CD4-positive, alpha-beta T cell treated with Interleukin-10 for 1 hour (primary cell): ENCODE measurements around the gene HSPB7.
"Not testable (repeated sequence)": the region's sequence is repeated elsewhere in the genome, so short reads cannot be mapped to it uniquely, and the experiment has no call there.

ENCODE experiments used
- DNase-seq: peaks from one replicate; pipeline ENCODE4 v3.0.0-alpha.2; 2020

HSPB7 gene

DNA sequence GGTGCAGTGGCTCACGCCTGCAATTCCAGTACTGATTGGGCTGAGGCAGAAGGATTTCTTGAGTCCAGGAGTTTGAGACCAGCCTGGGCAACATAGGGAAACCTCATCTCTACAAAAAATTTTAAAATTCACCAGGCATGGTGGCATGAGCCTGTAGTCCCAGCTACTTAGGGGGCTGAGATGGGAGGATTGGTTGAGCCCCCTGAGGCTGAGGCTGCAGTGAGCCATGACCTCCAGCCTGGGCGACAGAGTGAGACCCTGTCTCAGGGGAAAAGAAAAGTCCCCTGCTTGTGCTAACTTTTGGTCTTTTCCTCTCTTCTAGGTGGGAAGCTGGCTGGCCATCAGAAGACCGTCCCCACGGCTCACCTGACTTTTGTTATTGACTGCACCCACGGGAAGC lies 12.2 kb downstream of the HSPB7 start:
- DNase-seq: no peak

DNA sequence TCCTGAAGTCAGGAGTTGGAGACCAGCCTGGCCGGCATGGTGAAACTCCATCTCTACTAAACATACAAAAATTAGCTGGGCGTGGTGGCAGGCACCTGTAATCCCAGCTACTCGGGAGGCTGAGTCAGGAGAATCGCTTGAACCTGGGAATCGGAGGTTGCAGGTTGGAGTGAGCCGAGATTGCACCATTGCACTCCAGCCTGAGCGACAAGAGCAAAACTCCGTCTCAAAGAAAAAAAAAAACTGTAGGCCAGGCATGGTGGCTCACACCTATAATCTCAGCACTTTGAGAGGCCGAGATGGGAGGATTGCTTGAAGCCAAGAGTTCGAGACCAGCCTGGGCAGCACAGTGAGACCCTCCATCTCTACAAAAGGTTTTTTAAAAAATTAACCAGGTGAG lies 16.6 kb downstream of the HSPB7 start:
- DNase-seq: not testable (repeated sequence)

- DNase-seq: no peak
Measured at GRCh38 chr1:15998929-15999328, 18.9 kb downstream of the HSPB7 start.

DNA sequence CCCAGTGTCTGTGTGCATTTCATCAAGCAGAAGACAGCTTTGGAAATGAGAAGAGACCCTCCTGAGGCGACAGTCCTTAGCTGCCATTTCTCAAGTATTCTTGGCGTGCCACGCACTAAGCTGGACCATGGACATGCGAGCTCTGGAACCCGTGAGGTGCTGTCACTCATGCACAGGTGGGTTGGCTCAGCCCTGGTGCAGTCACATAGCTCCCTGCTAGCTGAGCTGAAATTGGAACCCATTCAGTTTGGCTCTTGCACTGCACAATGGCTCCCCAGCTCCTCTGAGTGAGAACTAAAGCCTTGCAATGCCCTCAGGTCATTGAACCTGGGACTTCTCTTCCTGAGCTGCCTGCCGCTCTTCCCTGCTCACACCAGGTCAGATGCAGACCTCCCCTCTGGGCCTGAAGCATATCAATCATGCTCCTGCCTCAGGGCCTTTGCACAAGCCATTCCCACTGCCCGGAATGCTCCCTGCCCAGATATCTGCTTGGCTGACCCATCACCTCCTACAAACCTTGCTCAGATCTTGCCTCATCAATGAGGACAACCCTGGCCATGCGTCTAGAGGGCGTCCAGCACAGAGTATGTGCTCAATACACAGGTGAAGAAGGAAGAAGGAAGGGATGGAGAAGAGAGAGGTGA lies 20.1 kb downstream of the HSPB7 start:
- no peak for DNase-seq

DNA sequence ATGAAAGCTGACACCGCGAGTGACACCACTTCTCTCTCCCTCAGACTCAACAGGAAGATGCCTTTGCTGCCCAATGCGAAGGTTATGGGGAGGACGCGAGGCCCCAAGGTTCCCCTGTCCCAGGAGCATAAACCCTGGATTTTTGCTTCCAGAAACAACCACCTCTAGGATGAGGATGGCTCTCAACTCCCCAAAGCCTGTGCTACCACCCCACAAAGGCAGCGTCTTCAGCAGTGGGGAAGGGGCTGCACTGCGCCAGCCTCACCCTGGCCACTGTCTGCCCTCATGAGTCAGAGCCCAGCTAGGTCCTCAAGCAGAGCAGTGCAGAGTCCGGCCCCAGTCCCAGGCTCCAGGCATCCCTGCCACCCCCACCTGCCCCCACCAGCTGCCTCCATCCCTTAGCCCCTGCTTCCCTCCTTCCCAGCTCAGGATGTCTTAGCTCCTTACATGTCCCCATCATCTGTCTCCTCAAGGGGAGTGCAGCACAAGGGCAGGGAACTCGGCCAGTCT lies 20.7 kb downstream of the HSPB7 start:
- no peak for DNase-seq

- peak; percentile 53 for DNase-seq
Measured at GRCh38 chr1:15994590-15995351, 23.1 kb downstream of the HSPB7 start.

DNA sequence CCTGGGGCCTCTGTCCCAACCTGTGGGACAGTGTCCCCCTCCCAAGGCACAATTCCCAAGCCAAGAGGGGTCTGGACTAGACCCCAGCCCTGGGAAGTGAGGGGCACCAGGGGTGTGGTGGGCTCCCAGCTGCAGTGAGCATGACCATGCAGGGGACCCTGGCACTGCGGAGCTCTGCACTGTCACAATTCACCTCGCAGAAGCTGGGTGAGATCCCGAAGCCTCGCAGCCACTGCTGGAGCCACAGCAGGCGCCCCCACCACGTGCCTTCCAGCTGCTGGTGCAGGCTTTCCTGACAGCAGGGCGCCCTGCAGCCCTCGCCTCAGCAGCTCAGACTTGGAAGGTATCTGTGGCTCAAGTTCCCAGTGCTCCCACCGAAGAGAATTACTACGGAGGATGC lies 23.8 kb downstream of the HSPB7 start:
- no peak for DNase-seq

DNA sequence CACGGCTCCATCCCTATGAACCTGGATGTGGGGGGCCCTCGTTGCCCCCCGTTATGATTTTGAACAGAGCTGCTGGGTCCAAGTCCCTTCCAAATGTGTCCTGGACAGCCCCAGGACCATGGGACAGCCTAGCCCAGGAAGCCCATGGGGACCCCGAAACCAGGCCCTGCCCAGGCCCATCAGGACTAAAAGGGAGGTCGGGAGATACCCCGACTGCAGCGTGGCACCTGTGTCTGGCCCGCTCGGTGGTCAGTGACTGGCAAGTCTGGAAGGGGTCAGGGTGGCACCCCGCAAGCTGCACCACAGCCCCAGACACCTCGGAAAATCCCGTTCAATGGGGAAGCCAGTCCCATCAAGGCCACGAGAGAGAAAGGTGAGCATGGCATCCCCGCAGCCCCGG lies 24.2 kb downstream of the HSPB7 start:
- no peak for DNase-seq

GRCh38 chr1:15992582-15993500 lies 25.0 kb downstream of the HSPB7 start:
- DNase-seq: no peak

GRCh38 chr1:15992187-15992553 lies 25.7 kb downstream of the HSPB7 start:
- DNase-seq: no peak

DNA sequence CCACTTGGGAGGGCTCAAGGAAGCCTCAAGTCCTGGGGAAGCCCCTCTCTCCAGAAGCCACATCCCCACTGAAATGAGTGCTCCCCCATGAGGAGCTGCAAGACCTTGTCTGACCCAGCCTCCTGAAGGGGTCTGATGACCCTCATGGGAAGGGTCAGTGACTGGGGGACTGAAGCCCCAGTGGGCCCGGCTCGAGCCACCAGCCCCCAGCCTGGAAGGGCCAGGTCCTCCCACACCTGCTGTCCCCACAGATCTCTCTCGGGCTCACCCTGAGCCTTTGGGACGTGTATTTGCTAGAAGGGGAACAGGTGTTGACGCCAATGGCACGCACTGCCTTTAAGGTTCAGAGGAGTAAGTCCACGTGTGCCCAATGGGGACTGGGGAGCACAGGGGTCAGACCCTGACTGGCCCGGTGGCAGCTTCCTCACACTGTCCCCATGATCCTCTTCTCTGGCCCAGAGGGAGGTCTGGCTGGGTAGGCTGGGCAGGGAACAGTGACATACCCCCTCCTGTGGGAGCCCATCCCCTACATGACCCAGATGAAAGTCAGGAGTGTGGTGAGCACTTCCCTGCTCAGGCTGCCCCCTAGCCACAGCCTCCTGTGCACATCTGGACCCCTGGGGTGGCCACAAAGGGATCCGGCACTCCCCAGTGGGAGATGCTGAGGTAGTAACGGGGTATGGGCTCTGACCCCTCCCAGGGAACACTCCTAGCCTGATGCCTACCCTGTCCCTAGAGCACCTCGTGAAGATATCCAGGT lies 26.2 kb downstream of the HSPB7 start:
- no peak for DNase-seq

DNA sequence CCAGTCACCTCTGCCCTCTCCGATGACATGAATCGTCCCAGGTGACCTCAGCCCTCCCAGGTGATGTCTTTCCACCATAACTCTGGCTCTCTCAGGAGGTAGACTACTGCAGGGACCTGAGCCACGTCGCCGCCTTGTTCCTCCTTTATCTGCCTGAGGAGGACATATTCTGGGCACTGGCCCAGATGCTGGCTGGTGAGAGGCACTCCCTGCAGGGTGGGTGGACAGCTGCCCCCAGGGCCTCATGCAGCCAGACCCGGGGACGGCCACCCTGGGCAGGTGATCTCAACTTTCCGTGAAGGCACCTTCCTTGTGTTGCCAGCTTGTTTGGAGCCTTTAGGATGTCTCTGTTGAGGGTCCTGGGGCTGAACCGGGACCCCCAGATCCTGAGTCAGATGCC lies 28.1 kb downstream of the HSPB7 start:
- DNase-seq: no peak

DNA sequence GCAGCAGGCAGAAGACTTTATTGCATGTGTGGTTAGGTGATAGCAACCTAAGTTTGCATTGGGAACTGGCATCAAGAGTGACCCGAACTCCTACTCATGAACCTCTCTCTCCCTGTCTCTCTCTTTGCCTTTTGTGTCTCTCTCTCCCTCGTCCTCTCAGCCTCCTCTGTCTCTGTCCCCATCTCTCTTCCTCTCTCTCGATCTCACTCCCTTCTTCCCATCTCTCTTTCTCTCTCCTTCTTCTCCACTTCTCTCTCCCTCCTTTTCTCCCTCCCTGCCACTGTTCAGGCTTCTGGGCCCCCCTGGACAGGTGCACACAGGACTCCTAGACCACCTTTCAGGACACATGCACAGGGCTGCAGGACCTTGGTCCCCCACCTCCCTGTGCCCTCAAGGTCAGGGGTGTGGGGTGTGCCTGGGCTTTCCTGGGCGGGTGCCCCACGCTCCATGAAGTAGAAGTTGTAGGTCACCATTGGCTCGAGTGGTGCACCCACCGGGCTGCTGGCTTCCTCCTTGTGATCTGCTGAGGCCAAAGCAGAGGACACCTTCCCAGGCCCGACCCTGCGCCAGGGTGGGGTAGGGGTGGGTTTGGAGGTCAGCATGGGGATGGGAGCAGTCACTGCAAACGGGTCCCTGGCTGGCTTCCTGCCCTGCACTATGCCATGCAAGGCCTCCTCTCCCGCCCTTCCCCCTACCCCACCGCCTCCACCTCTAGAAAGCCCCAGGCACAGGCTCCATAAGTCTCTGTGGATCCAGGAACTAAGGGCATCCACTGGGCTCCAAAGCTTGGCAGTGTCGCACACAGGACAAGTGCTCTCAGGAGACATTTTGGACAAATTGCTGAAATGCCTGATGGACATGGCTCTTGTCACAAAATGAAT lies 28.7 kb downstream of the HSPB7 start:
- no peak for DNase-seq

- DNase-seq: no peak
Measured at GRCh38 chr1:15985611-15986297, 32.1 kb downstream of the HSPB7 start.

- DNase-seq: no peak
Measured at GRCh38 chr1:15983275-15983674, 34.6 kb downstream of the HSPB7 start.

GRCh38 chr1:15981679-15982078 lies 36.2 kb downstream of the HSPB7 start:
- DNase-seq: no peak

GRCh38 chr1:15977947-15978346 lies 39.9 kb downstream of the HSPB7 start:
- DNase-seq: not testable (repeated sequence)

DNA sequence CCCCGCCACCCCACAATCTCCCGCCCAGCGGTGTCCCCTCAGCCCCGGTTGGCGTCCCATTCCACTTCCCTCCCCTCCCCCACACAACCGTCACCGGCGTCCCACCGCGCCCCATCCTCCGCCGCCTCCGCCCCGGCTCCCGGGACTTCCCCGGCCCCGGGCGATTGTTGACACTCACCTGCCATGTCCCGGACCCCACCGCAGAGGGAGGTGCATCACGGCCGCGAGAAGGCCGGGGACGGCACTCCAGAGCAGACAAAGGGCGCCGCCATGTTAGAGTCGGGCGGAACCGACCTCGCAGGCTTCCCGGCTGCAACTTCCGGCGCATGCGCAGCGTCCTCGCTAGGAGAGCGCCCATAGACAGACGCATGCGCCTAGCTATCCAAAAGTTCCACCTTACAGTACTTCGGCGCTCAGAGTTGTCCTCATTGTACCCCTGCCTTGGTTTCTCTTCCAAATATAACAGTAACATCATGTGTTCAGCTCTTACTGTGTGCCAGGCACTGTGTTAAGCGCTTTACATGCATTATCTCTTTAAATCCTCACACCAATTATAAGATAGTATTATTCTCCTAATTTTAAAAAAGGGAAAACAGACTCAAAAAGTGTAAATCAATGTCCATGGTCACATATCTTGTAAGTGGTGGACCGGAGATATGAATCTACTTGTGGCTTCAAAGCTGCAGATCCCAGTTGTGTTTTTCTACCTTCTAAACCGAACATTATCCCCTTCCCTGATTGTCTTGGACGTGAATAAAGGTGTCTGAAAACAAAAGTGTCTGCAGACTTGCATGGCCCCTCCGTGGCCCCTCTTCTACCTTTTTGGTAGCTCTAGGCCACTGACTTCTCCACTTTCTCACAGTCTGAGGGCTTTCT lies 41.8 kb downstream of the HSPB7 start, which contains the start of gene ZBTB17:
Gene ZBTB17, minus strand, starts transcription at position 297 of the 876 bp plus-strand sequence. CDS start 27,606 bp downstream, outside the sequence.
- peak; percentile 96 for DNase-seq

GRCh38 chr1:15975358-15975804 lies 42.5 kb downstream of the HSPB7 start:
- peak; percentile 77 for DNase-seq

DNA sequence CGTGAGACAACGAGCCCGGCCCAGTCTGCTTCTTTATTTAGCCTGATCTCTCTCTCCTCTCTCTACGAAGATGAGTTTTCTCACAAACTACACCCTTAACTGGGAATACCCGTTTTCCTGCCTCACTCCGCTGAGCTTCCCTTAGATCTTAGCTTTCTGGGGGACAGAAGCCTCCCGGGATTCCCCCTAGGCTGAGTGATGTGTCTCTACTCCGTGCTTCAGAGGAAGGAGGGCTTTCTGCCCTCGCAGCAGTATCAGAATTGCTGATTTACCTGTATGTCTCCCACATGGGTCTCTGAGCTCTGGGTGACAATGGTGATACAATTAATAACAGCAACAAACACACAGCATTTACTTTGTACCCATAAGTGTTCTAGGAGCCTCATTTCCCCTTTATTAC lies 43.0 kb downstream of the HSPB7 start:
- DNase-seq: peak; percentile 28
